K562 (cell line): ENCODE measurements around the gene MT1A. TPM values are rescaled to one million over a fixed set of nuclear protein-coding genes. Genes with fewer than 3 reads are reported as not detected.
A peak's percentile ranks its signal among the peaks of the same experiment; 100 is the strongest.

ENCODE experiments used
- CBFA2T2 ChIP-seq: fragments of 450-650 bp; conservative IDR thresholded peaks from 2 replicates; pipeline ENCODE4 v1.6.1; 2017; ENCODE audit warnings: mild to moderate bottlenecking
- DMBX1 ChIP-seq: fragments of 250-450 bp; sonication (Bioruptor Pico); IDR thresholded peaks from 2 replicates; pipeline ENCODE4 v1.8.0; 2022; ENCODE audit warnings: inconsistent platforms, mild to moderate bottlenecking, moderate library complexity, borderline replicate concordance
- ETV6 ChIP-seq, 3 experiments: fragments of 150-350 bp in 1 of 3; sonication (generic) in 1 of 3; formaldehyde crosslinking in 1 of 3; IDR thresholded peaks; 2 replicates each; pipeline versions ENCODE4 v1.6.1 to v1.8.0; 2014 to 2022; ENCODE audit warnings: borderline replicate concordance in 2 of 3, low read depth in 2 of 3, antibody characterized with exemption in 1 of 3, low read length in 1 of 3, mild to moderate bottlenecking in 1 of 3, missing genetic modification reagents in 1 of 3
- HDAC1 ChIP-seq, 2 experiments: fragments of 450-650 bp; IDR thresholded peaks; 2 replicates each; pipeline ENCODE4 v1.6.1; 2016 to 2017; ENCODE audit warnings: inconsistent platforms in 1 of 2, mild to moderate bottlenecking in 1 of 2, moderate library complexity in 1 of 2
- JUN ChIP-seq, 2 experiments: sonication (generic) in 1 of 2; formaldehyde crosslinking in 1 of 2; IDR thresholded peaks; 2 replicates each; pipeline versions ENCODE4 v1.6.1 to v1.8.0; 2012 to 2022; ENCODE audit warnings: borderline replicate concordance in 2 of 2, mild to moderate bottlenecking in 2 of 2, improper control_type of control experiment in 1 of 2, low read depth in 1 of 2, low read length in 1 of 2, missing genetic modification reagents in 1 of 2
- RBM25 ChIP-seq: fragments of 200-400 bp; formaldehyde crosslinking; IDR thresholded peaks from 2 replicates; pipeline ENCODE4 v1.6.1; 2018; ENCODE audit warnings: low read length, low read depth, moderate library complexity; ENCODE audit not compliant: severe bottlenecking
- SMAD1 ChIP-seq: fragments of 150-350 bp; IDR thresholded peaks from 2 replicates; pipeline ENCODE4 v1.6.1; 2014; ENCODE audit warnings: low read length, low read depth; ENCODE audit not compliant: partially characterized antibody
- ZNF133 ChIP-seq: fragments of 250-450 bp; sonication (Bioruptor Pico); IDR thresholded peaks from 2 replicates; pipeline ENCODE4 v1.4.0; 2020; ENCODE audit warnings: mild to moderate bottlenecking
- polyA plus RNA-seq, 8 experiments: library from polyadenylated mRNA; depleted of rRNA in 4 of 8; stranded (reverse) in 5 of 8; unstranded in 3 of 8; fragments of >200 nt; fragmentation: Nextera tagmentation in 2 of 8; fragmentation: Illumina TruSeq in 1 of 8; extraction: Ambion mirVana in 2 of 8; extraction: Trizol in 1 of 8; gene quantifications; 2 replicates each; pipeline versions ENCODE4 v1.2.1 to v1.2.3, GENCODE V29; 2011 to 2014; ENCODE audit warnings: inconsistent platforms in 1 of 8, missing spikeins in 1 of 8
- total RNA-seq, 7 experiments: library from RNA; depleted of rRNA in 6 of 7; stranded (reverse); fragments of >200 nt in 6 of 7; fragmentation: Illumina TruSeq in 2 of 7; extraction: Trizol in 2 of 7; gene quantifications; 2 replicates each; pipeline versions ENCODE4 v1.2.1 to v1.2.3, GENCODE V29; 2011 to 2021; ENCODE audit warnings: low replicate concordance in 1 of 7
- TF ChIP-seq, protein P1 (sequence below): sonication (generic); formaldehyde crosslinking; IDR thresholded peaks from 2 replicates; pipeline ENCODE4 v1.4.0; 2020; ENCODE audit warnings: mild to moderate bottlenecking, missing genetic modification reagents
- TF ChIP-seq, protein P2 (sequence below): sonication (generic); formaldehyde crosslinking; IDR thresholded peaks from 2 replicates; pipeline ENCODE4 v1.8.1; 2023; ENCODE audit warnings: mild to moderate bottlenecking, missing genetic modification reagents, moderate library complexity
- TF ChIP-seq, protein P3 (sequence below): fragments of 250-450 bp; sonication (Bioruptor Pico); IDR thresholded peaks from 2 replicates; pipeline ENCODE4 v1.5.0; 2020; ENCODE audit warnings: mild to moderate bottlenecking, borderline replicate concordance

MT1A gene
- total and polyA plus RNA-seq, 9 of the 15 experiments (the other 6 are each of a cell fraction or from before 2014, with no cell fraction given), result 0.23 TPM; not detected in 8

DNA sequence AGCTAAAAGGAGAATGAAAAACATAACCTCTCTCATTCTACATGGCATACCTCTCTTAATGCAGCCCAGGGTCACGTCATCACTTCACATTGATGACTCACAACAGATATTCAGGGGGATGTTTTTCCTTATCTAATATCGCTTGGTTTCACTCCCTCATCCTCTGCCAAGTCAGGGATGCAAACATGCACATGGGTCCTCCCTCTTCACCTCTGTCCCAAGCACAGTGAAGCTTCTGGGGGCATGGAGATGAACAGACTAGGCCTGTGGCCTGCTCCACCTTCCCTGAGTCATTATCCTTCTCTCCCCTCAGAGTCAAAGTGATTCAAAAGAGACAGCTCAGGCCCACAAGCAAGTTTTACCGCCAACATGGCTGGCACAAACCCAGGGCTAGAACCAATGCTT lies 32.4 kb upstream of the MT1A start (continued):
- TF ChIP-seq, protein P1, sequence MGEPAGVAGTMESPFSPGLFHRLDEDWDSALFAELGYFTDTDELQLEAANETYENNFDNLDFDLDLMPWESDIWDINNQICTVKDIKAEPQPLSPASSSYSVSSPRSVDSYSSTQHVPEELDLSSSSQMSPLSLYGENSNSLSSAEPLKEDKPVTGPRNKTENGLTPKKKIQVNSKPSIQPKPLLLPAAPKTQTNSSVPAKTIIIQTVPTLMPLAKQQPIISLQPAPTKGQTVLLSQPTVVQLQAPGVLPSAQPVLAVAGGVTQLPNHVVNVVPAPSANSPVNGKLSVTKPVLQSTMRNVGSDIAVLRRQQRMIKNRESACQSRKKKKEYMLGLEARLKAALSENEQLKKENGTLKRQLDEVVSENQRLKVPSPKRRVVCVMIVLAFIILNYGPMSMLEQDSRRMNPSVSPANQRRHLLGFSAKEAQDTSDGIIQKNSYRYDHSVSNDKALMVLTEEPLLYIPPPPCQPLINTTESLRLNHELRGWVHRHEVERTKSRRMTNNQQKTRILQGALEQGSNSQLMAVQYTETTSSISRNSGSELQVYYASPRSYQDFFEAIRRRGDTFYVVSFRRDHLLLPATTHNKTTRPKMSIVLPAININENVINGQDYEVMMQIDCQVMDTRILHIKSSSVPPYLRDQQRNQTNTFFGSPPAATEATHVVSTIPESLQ (CRISPR knock-in tag), result no peak
- TF ChIP-seq, protein P2, sequence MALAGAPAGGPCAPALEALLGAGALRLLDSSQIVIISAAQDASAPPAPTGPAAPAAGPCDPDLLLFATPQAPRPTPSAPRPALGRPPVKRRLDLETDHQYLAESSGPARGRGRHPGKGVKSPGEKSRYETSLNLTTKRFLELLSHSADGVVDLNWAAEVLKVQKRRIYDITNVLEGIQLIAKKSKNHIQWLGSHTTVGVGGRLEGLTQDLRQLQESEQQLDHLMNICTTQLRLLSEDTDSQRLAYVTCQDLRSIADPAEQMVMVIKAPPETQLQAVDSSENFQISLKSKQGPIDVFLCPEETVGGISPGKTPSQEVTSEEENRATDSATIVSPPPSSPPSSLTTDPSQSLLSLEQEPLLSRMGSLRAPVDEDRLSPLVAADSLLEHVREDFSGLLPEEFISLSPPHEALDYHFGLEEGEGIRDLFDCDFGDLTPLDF, result no peak
- TF ChIP-seq, protein P3, sequence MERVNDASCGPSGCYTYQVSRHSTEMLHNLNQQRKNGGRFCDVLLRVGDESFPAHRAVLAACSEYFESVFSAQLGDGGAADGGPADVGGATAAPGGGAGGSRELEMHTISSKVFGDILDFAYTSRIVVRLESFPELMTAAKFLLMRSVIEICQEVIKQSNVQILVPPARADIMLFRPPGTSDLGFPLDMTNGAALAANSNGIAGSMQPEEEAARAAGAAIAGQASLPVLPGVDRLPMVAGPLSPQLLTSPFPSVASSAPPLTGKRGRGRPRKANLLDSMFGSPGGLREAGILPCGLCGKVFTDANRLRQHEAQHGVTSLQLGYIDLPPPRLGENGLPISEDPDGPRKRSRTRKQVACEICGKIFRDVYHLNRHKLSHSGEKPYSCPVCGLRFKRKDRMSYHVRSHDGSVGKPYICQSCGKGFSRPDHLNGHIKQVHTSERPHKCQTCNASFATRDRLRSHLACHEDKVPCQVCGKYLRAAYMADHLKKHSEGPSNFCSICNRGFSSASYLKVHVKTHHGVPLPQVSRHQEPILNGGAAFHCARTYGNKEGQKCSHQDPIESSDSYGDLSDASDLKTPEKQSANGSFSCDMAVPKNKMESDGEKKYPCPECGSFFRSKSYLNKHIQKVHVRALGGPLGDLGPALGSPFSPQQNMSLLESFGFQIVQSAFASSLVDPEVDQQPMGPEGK, result no peak
- no peak for TF ChIP-seq DMBX1 (CRISPR knock-in tag)
- TF ChIP-seq ETV6 (IDR thresholded peaks at IDR 0.05; ENCODE audit: borderline replicate concordance in 1 of 2, low read depth in 2 of 2, low read length in 1 of 2), result no peak
- TF ChIP-seq ETV6 (CRISPR knock-in tag; IDR thresholded peaks at IDR 0.05; ENCODE audit: borderline replicate concordance), result no peak
- no peak for TF ChIP-seq ZNF133
- TF ChIP-seq RBM25, result peak; percentile 57
- TF ChIP-seq JUN (IDR thresholded peaks at IDR 0.05; ENCODE audit: borderline replicate concordance, low read depth, low read length), result 0 out of 2 replicates have a peak, but pooled peaks have one; percentile 39
- TF ChIP-seq JUN (CRISPR knock-in tag; IDR thresholded peaks at IDR 0.05; ENCODE audit: borderline replicate concordance), result no peak
- TF ChIP-seq SMAD1, result no peak
- TF ChIP-seq HDAC1 (IDR thresholded peaks at IDR 0.05), result no peak
- TF ChIP-seq CBFA2T2, result no peak
- TF ChIP-seq, all 486 proteins: peak for 9
